ENCODE data around the gene ZNF83. TPM values are rescaled to one million over a fixed set of nuclear protein-coding genes. Genes with fewer than 3 reads are reported as not detected.

ZNF83 gene
- total and polyA plus RNA-seq, 2 donors (not counting 1 experiment from before 2014, with no cell fraction given) = 92.3 to 95.8 TPM

DNA sequence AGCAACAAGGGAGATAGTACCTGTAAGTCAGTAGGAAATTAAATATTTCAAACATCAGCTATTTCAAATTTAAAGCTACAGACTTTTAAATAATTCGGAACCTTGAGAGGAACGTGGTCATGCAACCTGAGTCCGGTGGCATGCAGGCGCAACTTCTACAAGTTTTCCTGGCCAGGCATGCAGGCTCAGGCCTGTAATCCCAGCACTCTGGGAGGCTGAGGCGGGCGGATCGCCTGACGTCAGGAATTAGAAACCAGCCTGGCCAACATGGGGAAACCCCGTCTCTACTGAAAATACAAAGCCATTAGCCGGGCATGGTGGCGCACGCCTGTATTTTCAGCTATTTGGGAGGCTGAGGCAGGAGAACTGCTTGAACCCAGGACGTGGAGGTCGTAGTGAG, 70.2 kb downstream of the ZNF83 start:
- H3K4me1 ChIP-seq (ENCODE audit: control insufficient read depth in 2 of 2, insufficient read depth in 2 of 2, low read length in 2 of 2) = peaks cover 11 to 14% of the 10 kb centered on the region in 2 donors
- no peak overlapping the region for H3K27ac ChIP-seq (ENCODE audit: low read length in 2 of 2)
- H3K27ac Mint-ChIP-seq = no peak overlapping the region
- CTCF ChIA-PET = no interaction called here
- WGBS (ENCODE audit: insufficient coverage) = 99% methylated on average over 11 of the region's 14 CpGs
- H3K36me3 ChIP-seq (replicated peaks in 1 of 2; ENCODE audit: control extremely low read depth in 1 of 2, control insufficient read depth in 1 of 2, extremely low read depth in 1 of 2, insufficient read depth in 2 of 2, low read length in 1 of 2) = peaks cover 3 to 10% of the 10 kb centered on the region in 2 experiments
- no peak overlapping the region for H3K4me2 ChIP-seq (replicated peaks; ENCODE audit: low read depth, low read length, poor library complexity, severe bottlenecking)
- H3K27me3 Mint-ChIP-seq = no peaks in the 10 kb centered on the region
- H3K4me1 Mint-ChIP-seq = peaks cover 28% of the 10 kb centered on the region
- no peaks in the 10 kb centered on the region for H3K27me3 ChIP-seq (replicated peaks in 1 of 4; ENCODE audit: control extremely low read depth in 1 of 4, control insufficient read depth in 3 of 4, insufficient read depth in 4 of 4, low read length in 3 of 4)
- peaks cover 6% of the 10 kb centered on the region for H3K9me3 Mint-ChIP-seq (ENCODE audit: insufficient read depth)
- H3K4me3 Mint-ChIP-seq = no peak overlapping the region
- no peak overlapping the region for H3K9ac ChIP-seq (ENCODE audit: low read length)
- no peak for TF ChIP-seq EZH2 (IDR thresholded peaks at IDR 0.05; ENCODE audit: borderline replicate concordance, insufficient read depth, low read depth, low read length, poor library complexity, severe bottlenecking)
- TF ChIP-seq, protein P1, sequence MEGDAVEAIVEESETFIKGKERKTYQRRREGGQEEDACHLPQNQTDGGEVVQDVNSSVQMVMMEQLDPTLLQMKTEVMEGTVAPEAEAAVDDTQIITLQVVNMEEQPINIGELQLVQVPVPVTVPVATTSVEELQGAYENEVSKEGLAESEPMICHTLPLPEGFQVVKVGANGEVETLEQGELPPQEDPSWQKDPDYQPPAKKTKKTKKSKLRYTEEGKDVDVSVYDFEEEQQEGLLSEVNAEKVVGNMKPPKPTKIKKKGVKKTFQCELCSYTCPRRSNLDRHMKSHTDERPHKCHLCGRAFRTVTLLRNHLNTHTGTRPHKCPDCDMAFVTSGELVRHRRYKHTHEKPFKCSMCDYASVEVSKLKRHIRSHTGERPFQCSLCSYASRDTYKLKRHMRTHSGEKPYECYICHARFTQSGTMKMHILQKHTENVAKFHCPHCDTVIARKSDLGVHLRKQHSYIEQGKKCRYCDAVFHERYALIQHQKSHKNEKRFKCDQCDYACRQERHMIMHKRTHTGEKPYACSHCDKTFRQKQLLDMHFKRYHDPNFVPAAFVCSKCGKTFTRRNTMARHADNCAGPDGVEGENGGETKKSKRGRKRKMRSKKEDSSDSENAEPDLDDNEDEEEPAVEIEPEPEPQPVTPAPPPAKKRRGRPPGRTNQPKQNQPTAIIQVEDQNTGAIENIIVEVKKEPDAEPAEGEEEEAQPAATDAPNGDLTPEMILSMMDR (IDR thresholded peaks at IDR 0.05) = no peak
- H2AFZ ChIP-seq (ENCODE audit: insufficient read depth, low read depth, low read length, poor library complexity, severe bottlenecking) = no peak overlapping the region
- POLR2A ChIA-PET = no interaction called here
- no peak for ATAC-seq (ENCODE audit: low read depth)
- no peak for DNase-seq
- peaks cover 3 to 52% (median 18%) of the 10 kb centered on the region in 3 donors for H3K9me3 ChIP-seq (ENCODE audit: control extremely low read depth in 1 of 3, control insufficient read depth in 2 of 3, insufficient read depth in 1 of 3, low read length in 2 of 3)
- intact Hi-C loops (cut with micrococcal nuclease) = no loop called here
- peaks cover 35% of the 10 kb centered on the region for H3K79me2 ChIP-seq (ENCODE audit: control insufficient read depth, insufficient read depth, low read length)
- H4K20me1 ChIP-seq (ENCODE audit: control insufficient read depth, insufficient read depth, low read length, poor library complexity, severe bottlenecking) = no peaks in the 10 kb centered on the region
- H3K4me3 ChIP-seq (ENCODE audit: control extremely low read depth in 1 of 5, extremely low read depth in 1 of 5, insufficient read depth in 1 of 5, low read depth in 2 of 5, low read length in 4 of 5) = no peak overlapping the region

DNA sequence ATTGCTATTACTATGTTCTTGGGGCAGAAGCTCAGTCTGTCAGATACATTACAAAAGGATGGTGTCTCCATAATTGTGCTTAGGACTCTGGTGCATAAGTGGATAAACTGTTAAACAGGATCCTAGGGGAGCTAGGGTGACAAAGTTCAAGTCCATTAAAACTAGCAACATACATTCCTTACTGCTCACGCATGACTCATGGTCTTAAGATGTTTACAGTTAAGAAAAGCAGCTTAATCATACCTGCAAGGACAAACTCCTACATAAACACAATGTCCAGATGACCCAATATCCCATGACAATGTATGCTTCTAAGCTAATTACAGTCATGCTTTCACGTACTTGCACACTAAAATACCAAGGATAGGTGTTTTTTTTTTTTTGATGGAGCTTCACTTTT, 71.6 kb downstream of the ZNF83 start:
- peaks cover 11 to 14% of the 10 kb centered on the region in 2 donors for H3K4me1 ChIP-seq (ENCODE audit: control insufficient read depth in 2 of 2, insufficient read depth in 2 of 2, low read length in 2 of 2)
- H2AFZ ChIP-seq (ENCODE audit: insufficient read depth, low read depth, low read length, poor library complexity, severe bottlenecking) = no peak overlapping the region
- DNase-seq (no peak), ATAC-seq (ENCODE audit: low read depth) (no peak)
- TF ChIP-seq, protein P1 (IDR thresholded peaks at IDR 0.05) = no peak
- TF ChIP-seq EZH2 (IDR thresholded peaks at IDR 0.05; ENCODE audit: borderline replicate concordance, insufficient read depth, low read depth, low read length, poor library complexity, severe bottlenecking) = no peak
- ChIA-PET POLR2A (interaction anchor here (0.5 to 0.7 kb wide), 2 partner anchors 483 to 638 kb away, joined by 5 to 6 read pairs; no protein-coding TSS in a partner anchor), CTCF (no interaction called here)
- no peak overlapping the region for H3K4me3 Mint-ChIP-seq
- no peaks in the 10 kb centered on the region for H3K27me3 ChIP-seq (replicated peaks in 1 of 4; ENCODE audit: control extremely low read depth in 1 of 4, control insufficient read depth in 3 of 4, insufficient read depth in 4 of 4, low read length in 3 of 4)
- peaks cover 26% of the 10 kb centered on the region for H3K79me2 ChIP-seq (ENCODE audit: control insufficient read depth, insufficient read depth, low read length)
- H3K4me1 Mint-ChIP-seq = peaks cover 20% of the 10 kb centered on the region
- intact Hi-C loops (cut with micrococcal nuclease) = no loop called here
- peaks cover 6 to 61% (median 31%) of the 10 kb centered on the region in 3 donors for H3K9me3 ChIP-seq (ENCODE audit: control extremely low read depth in 1 of 3, control insufficient read depth in 2 of 3, insufficient read depth in 1 of 3, low read length in 2 of 3)
- no peak overlapping the region for H3K27ac Mint-ChIP-seq
- WGBS (ENCODE audit: insufficient coverage) = 100% methylated on average over 1 of the region's 2 CpGs
- peaks cover 0 to 3% of the 10 kb centered on the region in 2 experiments for H3K36me3 ChIP-seq (replicated peaks in 1 of 2; ENCODE audit: control extremely low read depth in 1 of 2, control insufficient read depth in 1 of 2, extremely low read depth in 1 of 2, insufficient read depth in 2 of 2, low read length in 1 of 2)
- H4K20me1 ChIP-seq (ENCODE audit: control insufficient read depth, insufficient read depth, low read length, poor library complexity, severe bottlenecking) = no peaks in the 10 kb centered on the region
- H3K9ac ChIP-seq (ENCODE audit: low read length) = no peak overlapping the region
- H3K9me3 Mint-ChIP-seq (ENCODE audit: insufficient read depth) = peaks cover 6% of the 10 kb centered on the region
- H3K27me3 Mint-ChIP-seq = no peaks in the 10 kb centered on the region
- H3K27ac ChIP-seq (ENCODE audit: low read length in 2 of 2) = no peak overlapping the region
- H3K4me3 ChIP-seq (ENCODE audit: control extremely low read depth in 1 of 5, extremely low read depth in 1 of 5, insufficient read depth in 1 of 5, low read depth in 2 of 5, low read length in 4 of 5) = no peak overlapping the region
- H3K4me2 ChIP-seq (replicated peaks; ENCODE audit: low read depth, low read length, poor library complexity, severe bottlenecking) = no peak overlapping the region
